Measurements from ENCODE around the gene ZBTB20.

GRCh38 chr3:115019900-115020299 is 127.2 kb downstream of the ZBTB20 start:
- no peak for TF ChIP-seq EP300 (conservative IDR thresholded peaks at IDR 0.05; ENCODE audit: poor library complexity, severe bottlenecking)
- TF ChIP-seq REST (IDR thresholded peaks at IDR 0.05; ENCODE audit: borderline replicate concordance): no peak
- no peak for TF ChIP-seq EZH2 (IDR thresholded peaks at IDR 0.05; ENCODE audit: borderline replicate concordance, insufficient read depth, low read length, poor library complexity, severe bottlenecking)
- TF ChIP-seq RAD21 (conservative IDR thresholded peaks at IDR 0.05): no peak
- TF ChIP-seq CTCF (IDR thresholded peaks at IDR 0.05; ENCODE audit: poor library complexity, severe bottlenecking): no peak
- TF ChIP-seq POLR2AphosphoS5 (IDR thresholded peaks at IDR 0.05): no peak
- TF ChIP-seq SMC3 (conservative IDR thresholded peaks at IDR 0.05; ENCODE audit: poor library complexity): no peak
- no peak for TF ChIP-seq TAF1 (IDR thresholded peaks at IDR 0.05; ENCODE audit: low read depth)
- TF ChIP-seq MXI1 (conservative IDR thresholded peaks at IDR 0.05; ENCODE audit: poor library complexity, severe bottlenecking): no peak

All from neural cell (in vitro differentiated cells).